Measurements from ENCODE around the gene MARVELD2.
A peak's percentile ranks its signal among the peaks of the same experiment; 100 is the strongest.
"Not testable (repeated sequence)": the region's sequence is repeated elsewhere in the genome, so short reads cannot be mapped to it uniquely, and the experiment has no call there.

The MARVELD2 gene

GRCh38 chr5:69414885-69415583 lies at the start of gene MARVELD2:
MARVELD2 (plus strand) TSS chr5:69415116; CDS start chr5:69419386, 4,270 bp downstream.
- peak; percentile 82 for DNase-seq

- no peak for DNase-seq
Observed at GRCh38 chr5:69367697-69368279, 47.1 kb upstream of the MARVELD2 start.

GRCh38 chr5:69368458-69369339 lies 46.2 kb upstream of the MARVELD2 start:
- peak; percentile 25 for DNase-seq

GRCh38 chr5:69369340-69370121 lies 45.4 kb upstream of the MARVELD2 start, which contains the start of the genes AK6, RAD17 and TAF9:
AK6 (minus strand) TSS chr5:69369520; CDS start chr5:69369490, 30 bp downstream.
RAD17 (plus strand) TSS chr5:69369818; CDS start chr5:69372209, 2,391 bp downstream.
TAF9 (minus strand) TSS chr5:69369520; CDS start chr5:69365737, 3,783 bp downstream.
- DNase-seq: peak; percentile 80

GRCh38 chr5:69370335-69370734 lies 44.6 kb upstream of the MARVELD2 start:
- not testable (repeated sequence) for DNase-seq

- DNase-seq: no peak
Observed at GRCh38 chr5:69372394-69372793, 42.5 kb upstream of the MARVELD2 start.

GRCh38 chr5:69374911-69375446 lies 39.9 kb upstream of the MARVELD2 start:
- DNase-seq: no peak

- no peak for DNase-seq
Observed at GRCh38 chr5:69378376-69378775, 36.5 kb upstream of the MARVELD2 start.

GRCh38 chr5:69404659-69405330 lies 10.1 kb upstream of the MARVELD2 start:
- no peak for DNase-seq

GRCh38 chr5:69415584-69415958 lies 655 bp downstream of the MARVELD2 start:
- peak; percentile 32 for DNase-seq

GRCh38 chr5:69416180-69416579 lies 1.3 kb downstream of the MARVELD2 start:
- peak; percentile 41 for DNase-seq

GRCh38 chr5:69416699-69417098 lies 1.8 kb downstream of the MARVELD2 start:
- DNase-seq: no peak

- no peak for DNase-seq
Observed at GRCh38 chr5:69418554-69418953, 3.6 kb downstream of the MARVELD2 start.

GRCh38 chr5:69431424-69432303 lies 16.7 kb downstream of the MARVELD2 start:
- DNase-seq: no peak

GRCh38 chr5:69432412-69433206 lies 17.7 kb downstream of the MARVELD2 start:
- DNase-seq: no peak

GRCh38 chr5:69435276-69435884 lies 20.5 kb downstream of the MARVELD2 start:
- not testable (repeated sequence) for DNase-seq

GRCh38 chr5:69444127-69444754 lies 29.3 kb downstream of the MARVELD2 start:
- no peak for DNase-seq

- DNase-seq: no peak
Observed at GRCh38 chr5:69449511-69449910, 34.6 kb downstream of the MARVELD2 start.

- DNase-seq: no peak
Observed at GRCh38 chr5:69450116-69450515, 35.2 kb downstream of the MARVELD2 start.

Measured in NCI-H748 treated with DMSO at 0.1 percent for 48 hours (cell line).